Keratinocyte (primary cell): ENCODE measurements around the gene ANGPT4. TPM values are rescaled to one million over a fixed set of nuclear protein-coding genes. Genes with fewer than 3 reads are reported as not detected.

Experiments
- DNase-seq: peaks from one replicate; pipeline ENCODE4 v3.0.0-alpha.2; 2011; ENCODE audit warnings: low read depth, missing footprints, low spot score
- FAIRE-seq: peaks from 2 replicates; lab custom pipeline; 2011; peaks lifted over from hg19 to GRCh38; lab: Jason Lieb, UNC
- H2AFZ ChIP-seq: 2 replicates; pipeline ENCODE4 v1.6.0; 2012; ENCODE audit warnings: low read length, control low read depth, inconsistent platforms; ENCODE audit not compliant: control insufficient read depth
- H3K27ac ChIP-seq: 2 replicates; pipeline ENCODE4 v1.5.1; 2011; ENCODE audit warnings: low read length; ENCODE audit not compliant: control insufficient read depth, insufficient read depth
- H3K27me3 ChIP-seq: 3 replicates; pipeline ENCODE4 v1.6.0; 2011; ENCODE audit warnings: low read length; ENCODE audit not compliant: control insufficient read depth, insufficient read depth; ENCODE audit errors: extremely low read depth
- H3K36me3 ChIP-seq, 2 experiments: 2 replicates in 1 of 2; 3 replicates in 1 of 2; pipeline ENCODE4 v1.5.1; 2011; ENCODE audit warnings: low read length in 2 of 2, mild to moderate bottlenecking in 1 of 2; ENCODE audit not compliant: control insufficient read depth in 2 of 2, insufficient read depth in 2 of 2; ENCODE audit errors: extremely low read depth in 1 of 2
- H3K4me1 ChIP-seq: 3 replicates; pipeline ENCODE4 v1.5.1; 2011; ENCODE audit warnings: low read length; ENCODE audit not compliant: control insufficient read depth, insufficient read depth; ENCODE audit errors: extremely low read depth
- H3K4me2 ChIP-seq: 3 replicates; pipeline ENCODE4 v1.6.0; 2011; ENCODE audit warnings: low read depth, low read length; ENCODE audit not compliant: control insufficient read depth, insufficient read depth; ENCODE audit errors: extremely low read depth
- H3K4me3 ChIP-seq, 3 experiments: fragments of 200-600 bp in 1 of 3; sonication (generic) in 1 of 3; 2 replicates in 2 of 3; 3 replicates in 1 of 3; pipeline ENCODE4 v1.5.1; 2011 to 2016; ENCODE audit warnings: low read length in 3 of 3, mild to moderate bottlenecking in 3 of 3, control low read depth in 2 of 3, inconsistent platforms in 1 of 3, low read depth in 1 of 3, mixed read lengths in 1 of 3, mixed run types in 1 of 3, moderate library complexity in 1 of 3; ENCODE audit not compliant: control insufficient read depth in 2 of 3, insufficient read depth in 2 of 3; ENCODE audit errors: extremely low read depth in 1 of 3
- H3K79me2 ChIP-seq: 2 replicates; pipeline ENCODE4 v1.6.0; 2012; ENCODE audit warnings: low read length; ENCODE audit not compliant: control insufficient read depth, insufficient read depth
- H3K9ac ChIP-seq: 3 replicates; pipeline ENCODE4 v1.6.0; 2011; ENCODE audit warnings: low read length; ENCODE audit not compliant: control insufficient read depth, insufficient read depth; ENCODE audit errors: extremely low read depth
- H3K9me1 ChIP-seq: 3 replicates; pipeline ENCODE4 v1.6.0; 2011; ENCODE audit warnings: low read length; ENCODE audit not compliant: control insufficient read depth, insufficient read depth; ENCODE audit errors: extremely low read depth
- H3K9me3 ChIP-seq: 2 replicates; pipeline ENCODE4 v1.5.1; 2012; ENCODE audit warnings: low read depth, low read length; ENCODE audit not compliant: control insufficient read depth
- H4K20me1 ChIP-seq: 3 replicates; pipeline ENCODE4 v1.6.0; 2011; ENCODE audit warnings: low read length; ENCODE audit not compliant: control insufficient read depth, insufficient read depth; ENCODE audit errors: extremely low read depth
- CTCF ChIP-seq, 3 experiments: IDR thresholded peaks in 1 of 3; conservative IDR thresholded peaks in 1 of 3; optimal IDR thresholded peaks in 1 of 3; 2 replicates in 2 of 3; 3 replicates in 1 of 3; pipeline versions ENCODE3 to v1.5.1; 2011; ENCODE audit warnings: low read length in 3 of 3, mild to moderate bottlenecking in 3 of 3, moderate library complexity in 2 of 3, control low read depth in 1 of 3, inconsistent platforms in 1 of 3; ENCODE audit not compliant: insufficient read depth in 2 of 3; ENCODE audit errors: extremely low read depth in 1 of 3
- EZH2 ChIP-seq: IDR thresholded peaks from one replicate; pipeline ENCODE4 v1.6.1; 2012; ENCODE audit warnings: inconsistent platforms, mild to moderate bottlenecking, low read length, moderate library complexity
- dilution Hi-C: fragments of 300-500 bp; cut with MboI; formaldehyde crosslinking; loops from one replicate; pipeline ENCODE4 v1.7.0; 2020; ENCODE audit warnings: low sequenced_read_pairs; ENCODE audit not compliant: extremely low pct_ligation_motif_present
- polyA plus RNA-seq, 5 experiments: library from polyadenylated mRNA; depleted of rRNA in 3 of 5; stranded (reverse) in 3 of 5; stranded (forward) in 1 of 5; unstranded in 1 of 5; fragments of >200 nt; gene quantifications; 1 replicate in 1 of 5; 2 replicates in 3 of 5; 3 replicates in 1 of 5; pipeline versions ENCODE4 v1.2.1 to v1.2.3, GENCODE V29; 2011 to 2012; ENCODE audit warnings: missing spikeins in 2 of 5, low read depth in 1 of 5, low replicate concordance in 1 of 5

The ANGPT4 gene
- polyA plus RNA-seq, 1 donor (not counting 4 experiments of a cell fraction or from before 2014, with no cell fraction given) = not detected

- Histone ChIP-seq H3K4me3 (no peak overlapping the region), H3K9ac (no peak overlapping the region), H3K4me2 (no peak overlapping the region), H3K27me3 (no peaks in the 10 kb centered on the region), H3K27ac (no peak overlapping the region), H3K36me3 (no peaks in the 10 kb centered on the region), H3K9me3 (no peaks in the 10 kb centered on the region), H3K79me2 (peaks cover 12% of the 10 kb centered on the region), H3K9me1 (peaks cover 3% of the 10 kb centered on the region), H3K4me1 (peaks cover 19% of the 10 kb centered on the region), H4K20me1 (no peaks in the 10 kb centered on the region), H2AFZ (no peak overlapping the region)
- DNase-seq = no peak
- no peak for FAIRE-seq
- TF ChIP-seq EZH2 = no peak
- dilution Hi-C loops = no loop called here
Observed at GRCh38 chr20:831251-831650, 84.9 kb downstream of the ANGPT4 start.

GRCh38 chr20:830011-830521, 86.1 kb downstream of the ANGPT4 start:
- FAIRE-seq (no peak), DNase-seq (no peak)
- Histone ChIP-seq H4K20me1 (no peaks in the 10 kb centered on the region), H3K27me3 (no peaks in the 10 kb centered on the region), H3K4me1 (peaks cover 10% of the 10 kb centered on the region), H3K9me3 (no peaks in the 10 kb centered on the region), H2AFZ (no peak overlapping the region), H3K4me2 (no peak overlapping the region), H3K9ac (no peak overlapping the region), H3K9me1 (no peaks in the 10 kb centered on the region), H3K36me3 (no peaks in the 10 kb centered on the region), H3K4me3 (no peak overlapping the region), H3K79me2 (peaks cover 6% of the 10 kb centered on the region), H3K27ac (no peak overlapping the region)
- dilution Hi-C loops = no loop called here
- no peak for TF ChIP-seq EZH2
- TF ChIP-seq CTCF (optimal IDR thresholded peaks at IDR 0.05 in 1 of 3, IDR thresholded peaks at IDR 0.05 in 1 of 3, conservative IDR thresholded peaks at IDR 0.05 in 1 of 3; ENCODE audit: extremely low read depth in 1 of 3, insufficient read depth in 2 of 3, low read length in 3 of 3) = no peak

- Histone ChIP-seq H4K20me1 (no peaks in the 10 kb centered on the region), H3K4me2 (no peak overlapping the region), H3K9me3 (no peaks in the 10 kb centered on the region), H3K27me3 (no peaks in the 10 kb centered on the region), H3K4me3 (no peak overlapping the region), H3K27ac (no peak overlapping the region), H3K36me3 (no peaks in the 10 kb centered on the region), H3K4me1 (peaks cover 6% of the 10 kb centered on the region), H3K9ac (no peak overlapping the region), H3K79me2 (peaks cover 5% of the 10 kb centered on the region), H2AFZ (no peak overlapping the region), H3K9me1 (no peaks in the 10 kb centered on the region)
- dilution Hi-C loops = no loop called here
- DNase-seq = no peak
- TF ChIP-seq EZH2 (no peak), CTCF (optimal IDR thresholded peaks at IDR 0.05 in 1 of 3, IDR thresholded peaks at IDR 0.05 in 1 of 3, conservative IDR thresholded peaks at IDR 0.05 in 1 of 3; ENCODE audit: extremely low read depth in 1 of 3, insufficient read depth in 2 of 3, low read length in 3 of 3) (no peak)
- no peak for FAIRE-seq
Observed at GRCh38 chr20:829551-829950, 86.6 kb downstream of the ANGPT4 start.
